Caco-2 (cell line): Measurements from ENCODE around the gene CTTNBP2NL. TPM values are rescaled to one million over a fixed set of nuclear protein-coding genes. Genes with fewer than 3 reads are reported as not detected.
"Not testable (repeated sequence)": the region's sequence is repeated elsewhere in the genome, so short reads cannot be mapped to it uniquely, and the experiment has no call there.

ENCODE experiments used
- BruUV-seq: library from RNA; stranded (reverse); fragments of 400-500 nt; replicated peaks from 2 replicates; lab custom pipeline; 2021; lab: Mats Ljungman, UMichigan
- CTCF ChIA-PET: fragments of 300-600 bp; sonication (Branson Sonifier 250); formaldehyde crosslinking; loops from one replicate; lab custom pipeline; 2022; ENCODE audit warnings: antibody characterized with exemption; lab: Charles Lee
- POLR2A ChIA-PET: fragments of 300-600 bp; sonication (Branson Sonifier 250); formaldehyde crosslinking; loops from one replicate; lab custom pipeline; 2022; ENCODE audit warnings: antibody characterized with exemption; lab: Charles Lee
- DNase-seq, 2 experiments: peaks; one replicate each; pipeline versions ENCODE4 v3.0.0 to v3.0.0-alpha.2; 2020 to 2022
- H3K27me3 ChIP-seq: replicated peaks from 2 replicates; pipeline ENCODE4 v1.6.0; 2011; ENCODE audit warnings: low read length; ENCODE audit not compliant: control insufficient read depth, insufficient read depth
- H3K36me3 ChIP-seq: 2 replicates; pipeline ENCODE4 v1.5.1; 2011; ENCODE audit warnings: low read length; ENCODE audit not compliant: control insufficient read depth, insufficient read depth
- H3K4me1 ChIP-seq: fragments of 250-450 bp; sonication (Bioruptor Pico); 2 replicates; pipeline ENCODE4 v1.5.1; 2020; ENCODE audit warnings: mild to moderate bottlenecking
- H3K4me3 ChIP-seq: 2 replicates; pipeline ENCODE4 v1.5.1; 2011; ENCODE audit warnings: low read depth, mild to moderate bottlenecking, control low read depth, low read length
- H3K9me3 ChIP-seq: fragments of 250-450 bp; sonication (Bioruptor Pico); 2 replicates; pipeline ENCODE4 v1.5.1; 2020; ENCODE audit warnings: mild to moderate bottlenecking, moderate library complexity
- H3K27ac Mint-ChIP-seq: one replicate; pipeline ENCODE4 v1.8.0; 2022; ENCODE audit warnings: mixed read lengths; ENCODE audit not compliant: unreplicated experiment
- H3K27me3 Mint-ChIP-seq: one replicate; pipeline ENCODE4 v1.8.0; 2022; ENCODE audit warnings: mixed read lengths; ENCODE audit not compliant: insufficient read depth, unreplicated experiment
- H3K36me3 Mint-ChIP-seq: one replicate; pipeline ENCODE4 v1.8.0; 2022; ENCODE audit warnings: mild to moderate bottlenecking, mixed read lengths; ENCODE audit not compliant: insufficient read depth, unreplicated experiment
- H3K4me1 Mint-ChIP-seq: one replicate; pipeline ENCODE4 v1.8.0; 2022; ENCODE audit warnings: low read depth, mixed read lengths; ENCODE audit not compliant: unreplicated experiment
- H3K4me3 Mint-ChIP-seq: one replicate; pipeline ENCODE4 v1.8.0; 2022; ENCODE audit warnings: mild to moderate bottlenecking, moderate library complexity, mixed read lengths; ENCODE audit not compliant: unreplicated experiment
- H3K9me3 Mint-ChIP-seq: one replicate; pipeline ENCODE4 v1.8.0; 2022; ENCODE audit warnings: mixed read lengths; ENCODE audit not compliant: unreplicated experiment
- CTCF ChIP-seq, 2 experiments: fragments of 200-600 bp in 1 of 2; IDR thresholded peaks; 1 replicate in 1 of 2; 2 replicates in 1 of 2; pipeline versions ENCODE4 v1.5.1 to v1.8.0; 2011 to 2022; ENCODE audit warnings: antibody characterized with exemption in 1 of 2, control low read depth in 1 of 2, inconsistent platforms in 1 of 2, low read depth in 1 of 2, low read length in 1 of 2, mild to moderate bottlenecking in 1 of 2, moderate library complexity in 1 of 2; ENCODE audit not compliant: insufficient read depth in 1 of 2, severe bottlenecking in 1 of 2, unreplicated experiment in 1 of 2
- intact Hi-C: fragments of 100-400 bp; cut with micrococcal nuclease; formaldehyde crosslinking; loops from one replicate; pipeline ENCODE4 v1.10.0; 2022; ENCODE audit not compliant: unreplicated experiment
- total RNA-seq: library from RNA; stranded (reverse); gene quantifications from 2 replicates; pipeline ENCODE4 v1.2.3, GENCODE V29; 2022

The CTTNBP2NL gene
- total RNA-seq, 1 experiment from 2014 or later, result 11.3 TPM

GRCh38 chr1:112436384-112437156, 40.6 kb downstream of the CTTNBP2NL start:
- CTCF ChIA-PET, result no interaction called here
- Histone ChIP-seq H3K36me3 (no peaks in the 10 kb centered on the region), H3K9me3 (no peaks in the 10 kb centered on the region), H3K4me3 (no peak overlapping the region), H3K27me3 (no peaks in the 10 kb centered on the region), H3K4me1 (no peaks in the 10 kb centered on the region)
- no peaks in the 10 kb centered on the region for H3K27me3 Mint-ChIP-seq
- H3K9me3 Mint-ChIP-seq, result no peaks in the 10 kb centered on the region
- BruUV-seq, result no TSS peak
- no peak for TF ChIP-seq CTCF (IDR thresholded peaks at IDR 0.05; ENCODE audit: insufficient read depth in 1 of 2, low read depth in 1 of 2, low read length in 1 of 2, severe bottlenecking in 1 of 2, unreplicated experiment in 1 of 2)
- H3K4me1 Mint-ChIP-seq, result no peaks in the 10 kb centered on the region
- H3K27ac Mint-ChIP-seq, result no peak overlapping the region
- POLR2A ChIA-PET, result no interaction called here
- intact Hi-C loops, result no loop called here
- peaks cover 6% of the 10 kb centered on the region for H3K36me3 Mint-ChIP-seq
- H3K4me3 Mint-ChIP-seq, result no peak overlapping the region
- no peak for DNase-seq

GRCh38 chr1:112438156-112438555, 42.1 kb downstream of the CTTNBP2NL start:
- H3K27ac Mint-ChIP-seq, POLR2A ChIA-PET, H3K4me1 Mint-ChIP-seq, H3K27me3 ChIP-seq, H3K4me3 ChIP-seq, H3K4me1 ChIP-seq, H3K4me3 Mint-ChIP-seq, CTCF ChIA-PET, H3K36me3 ChIP-seq, H3K9me3 Mint-ChIP-seq, H3K9me3 ChIP-seq, intact Hi-C loops, DNase-seq, H3K27me3 Mint-ChIP-seq, BruUV-seq, H3K36me3 Mint-ChIP-seq: not testable (repeated sequence)

- Mint-ChIP-seq H3K4me3 (no peak overlapping the region), H3K27ac (no peak overlapping the region), H3K36me3 (peaks cover 6% of the 10 kb centered on the region), H3K27me3 (no peaks in the 10 kb centered on the region), H3K4me1 (no peaks in the 10 kb centered on the region), H3K9me3 (no peaks in the 10 kb centered on the region)
- ChIA-PET POLR2A (no interaction called here), CTCF (no interaction called here)
- BruUV-seq, result no TSS peak
- Histone ChIP-seq H3K4me3 (no peak overlapping the region), H3K36me3 (no peaks in the 10 kb centered on the region), H3K4me1 (no peaks in the 10 kb centered on the region), H3K27me3 (no peaks in the 10 kb centered on the region), H3K9me3 (no peaks in the 10 kb centered on the region)
- DNase-seq, result no peak
- intact Hi-C loops, result no loop called here
- TF ChIP-seq CTCF (IDR thresholded peaks at IDR 0.05; ENCODE audit: insufficient read depth in 1 of 2, low read depth in 1 of 2, low read length in 1 of 2, severe bottlenecking in 1 of 2, unreplicated experiment in 1 of 2), result no peak
These were observed 43.6 kb downstream of the CTTNBP2NL start for GRCh38 chr1:112439592-112439991.
